HG03558 (cell line): ENCODE results near the gene CHRNA4.
"Not testable (repeated sequence)": the region's sequence is repeated elsewhere in the genome, so short reads cannot be mapped to it uniquely, and the experiment has no call there.

Experiments used
- ATAC-seq: cut with Tn5 transposase; IDR thresholded peaks from one replicate; pipeline ENCODE4 v1.9.1; 2021; ENCODE audit warnings: moderate number of reproducible peaks; ENCODE audit not compliant: unreplicated experiment; ENCODE audit errors: extremely low read depth

The CHRNA4 gene

GRCh38 chr20:63351811-63352591, 9.1 kb downstream of the CHRNA4 start:
- no peak for ATAC-seq

DNA sequence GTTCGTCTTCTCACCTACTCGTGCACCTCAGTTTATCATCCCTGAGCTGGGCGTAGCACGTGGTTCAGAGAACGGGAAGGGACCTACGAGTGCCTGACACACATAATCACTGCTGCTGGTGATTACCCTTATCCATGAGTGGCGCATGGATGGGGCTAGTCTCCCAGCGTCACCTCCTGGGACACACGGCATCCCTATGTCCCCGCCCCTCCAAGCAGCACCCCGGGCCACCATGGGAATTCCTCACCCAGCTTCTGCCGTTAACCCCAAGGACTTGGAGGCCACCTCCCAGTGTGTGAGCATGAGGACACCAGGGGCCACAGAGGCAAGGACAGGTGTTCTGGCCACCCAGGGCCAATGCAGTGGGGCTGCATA, 9.8 kb downstream of the CHRNA4 start:
- no peak for ATAC-seq

DNA sequence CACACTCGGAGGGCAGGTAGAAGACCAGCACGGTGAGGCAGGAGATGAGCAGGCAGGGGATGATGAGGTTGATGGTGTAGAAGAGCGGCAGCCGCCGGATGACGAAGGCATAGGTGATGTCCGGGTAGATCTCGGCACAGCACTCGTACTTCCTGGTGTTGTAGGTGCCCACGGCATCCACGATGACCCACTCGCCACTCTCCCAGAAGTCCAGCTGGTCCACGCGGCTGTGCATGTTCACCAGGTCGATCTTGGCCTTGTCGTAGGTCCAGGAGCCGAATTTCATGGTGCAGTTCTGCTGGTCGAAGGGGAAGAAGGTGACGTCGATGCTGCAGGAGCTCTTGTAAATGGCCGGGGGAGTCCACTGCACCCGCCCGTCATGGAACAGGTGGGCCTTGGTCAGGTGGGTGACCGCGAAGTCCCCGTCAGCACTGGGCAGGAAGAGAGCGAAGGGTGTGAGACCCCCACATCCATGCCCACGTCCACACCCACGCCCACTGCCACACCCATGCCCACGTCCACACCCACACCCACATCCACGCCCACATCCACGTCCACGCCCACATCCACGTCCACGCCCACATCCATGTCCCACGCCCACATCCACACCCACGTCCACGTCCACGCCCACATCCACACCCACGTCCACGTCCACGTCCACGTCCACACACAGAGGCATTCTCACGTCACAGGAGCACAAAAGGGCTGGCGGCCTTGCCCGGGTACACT, 10.4 kb downstream of the CHRNA4 start:
- no peak for ATAC-seq

- no peak for ATAC-seq
Measured at GRCh38 chr20:63350196-63350595, 11.0 kb downstream of the CHRNA4 start.

- no peak for ATAC-seq
Measured at GRCh38 chr20:63349516-63349895, 11.6 kb downstream of the CHRNA4 start.

- ATAC-seq: no peak
Measured at GRCh38 chr20:63348828-63349515, 12.2 kb downstream of the CHRNA4 start.

DNA sequence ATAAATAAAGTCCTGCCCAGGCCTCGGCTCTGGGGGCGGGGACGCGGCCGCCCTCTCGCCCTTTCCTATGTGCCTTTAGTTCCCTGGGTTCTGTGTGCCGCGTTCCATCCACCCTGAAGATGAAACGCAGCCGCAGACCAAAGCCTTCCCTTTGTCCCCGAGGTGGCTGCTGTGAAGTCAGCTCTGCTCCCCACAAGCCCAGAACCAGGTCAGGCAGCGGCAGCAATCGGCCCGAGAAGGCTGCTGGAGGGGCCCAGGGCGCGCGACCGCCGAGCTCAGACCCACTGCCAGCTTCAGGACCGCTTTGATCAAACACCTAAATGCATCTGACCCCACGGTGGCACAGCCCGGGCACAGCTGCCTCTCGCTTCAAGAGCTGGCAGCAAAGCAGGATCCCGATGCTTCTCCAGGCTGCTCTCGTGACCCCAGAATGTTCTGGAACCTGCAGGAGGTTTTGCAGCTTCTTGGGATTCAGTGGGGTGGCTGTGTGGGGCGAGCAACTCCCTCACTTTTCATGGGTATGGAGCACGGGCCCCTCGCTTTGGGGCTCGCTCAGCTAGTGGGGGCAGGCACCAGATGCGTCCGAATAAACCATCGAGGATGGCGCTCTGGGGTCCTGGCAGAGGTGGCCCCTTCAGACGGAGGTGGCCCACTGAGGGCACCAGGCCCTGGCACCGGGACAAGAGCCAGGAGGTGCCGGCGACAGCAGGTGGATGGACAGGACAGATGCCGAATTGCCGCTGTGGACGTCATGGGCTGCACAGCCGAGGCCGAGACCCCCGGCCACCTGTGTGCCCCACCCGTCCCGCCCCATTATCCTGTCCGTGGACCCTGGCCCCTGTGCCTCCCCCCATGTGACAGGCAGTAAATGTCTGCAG, 13.0 kb downstream of the CHRNA4 start:
- no peak for ATAC-seq

- no peak for ATAC-seq
Measured at GRCh38 chr20:63347081-63347741, 13.9 kb downstream of the CHRNA4 start.

GRCh38 chr20:63346131-63347080, 14.7 kb downstream of the CHRNA4 start:
- no peak for ATAC-seq

- no peak for ATAC-seq
Measured at GRCh38 chr20:63345328-63346100, 15.6 kb downstream of the CHRNA4 start.

GRCh38 chr20:63344616-63345327, 16.4 kb downstream of the CHRNA4 start:
- no peak for ATAC-seq

DNA sequence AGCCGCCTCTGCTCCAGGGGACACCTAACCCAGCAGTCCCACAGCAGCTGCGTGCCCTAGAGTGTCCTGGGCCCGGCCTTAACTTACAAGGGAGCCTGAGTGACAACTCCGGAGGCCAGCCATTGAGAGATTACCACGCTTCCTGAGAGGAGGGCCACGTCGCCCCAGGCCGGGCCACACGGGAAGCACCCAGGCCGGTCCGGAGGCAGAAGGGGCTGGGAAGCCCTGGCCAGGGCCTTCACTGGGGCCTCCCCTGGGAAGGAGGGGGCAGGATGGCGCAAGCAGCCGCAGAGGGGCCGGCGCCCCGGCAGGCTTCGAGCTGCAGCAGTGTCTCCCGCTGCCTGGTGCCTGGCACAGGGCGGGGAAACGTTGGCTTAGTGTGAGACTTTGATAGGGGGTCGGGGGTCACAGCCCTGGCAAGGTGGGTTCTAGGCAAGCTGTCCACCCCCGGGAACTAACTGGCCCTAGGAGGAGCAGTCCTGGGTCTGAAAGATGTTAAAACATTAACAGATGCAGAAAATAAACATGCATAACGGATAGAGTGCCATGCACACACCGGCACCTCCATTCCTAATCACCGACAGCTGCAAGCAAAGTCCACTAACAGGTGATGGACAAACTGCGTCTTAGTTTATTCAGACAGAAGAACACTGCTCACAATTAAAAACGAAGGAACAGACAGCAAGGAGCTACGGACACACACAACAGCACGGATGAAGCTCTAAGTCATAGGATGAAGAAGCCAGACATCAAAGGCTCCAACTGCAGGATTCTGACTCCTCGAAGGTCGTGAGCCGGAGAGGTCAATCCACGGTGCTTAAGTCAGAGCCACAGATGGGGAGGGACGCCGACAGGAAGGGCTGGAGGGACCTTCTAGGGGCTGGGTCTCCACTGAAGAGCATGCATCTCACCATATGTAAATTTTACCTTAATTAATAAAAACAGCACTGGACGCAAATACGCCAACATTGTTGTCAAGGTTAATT, 17.4 kb downstream of the CHRNA4 start:
- no peak for ATAC-seq

GRCh38 chr20:63342561-63343459, 18.3 kb downstream of the CHRNA4 start:
- no peak for ATAC-seq

- ATAC-seq: not testable (repeated sequence)
Measured at GRCh38 chr20:63340158-63340688, 20.9 kb downstream of the CHRNA4 start.
